Mesenchymal stem cell (in vitro differentiated cells and primary cell): ENCODE data around the gene ELMOD1. TPM values are rescaled to one million over a fixed set of nuclear protein-coding genes. Genes with fewer than 3 reads are reported as not detected.

Experiments
- DNase-seq: peaks from one replicate; pipeline ENCODE4 v3.0.0-alpha.2; 2013
- H2AFZ ChIP-seq: one replicate; pipeline ENCODE4 v1.6.1; 2013; ENCODE audit warnings: low read depth, mild to moderate bottlenecking, control low read depth, inconsistent platforms, low read length, moderate library complexity
- H2AK5ac ChIP-seq: 2 replicates; pipeline ENCODE4 v1.6.1; 2013; ENCODE audit warnings: low read length, moderate library complexity, mild to moderate bottlenecking, inconsistent platforms; ENCODE audit not compliant: severe bottlenecking
- H2BK120ac ChIP-seq: one replicate; pipeline ENCODE4 v1.6.1; 2013; ENCODE audit warnings: low read depth, mild to moderate bottlenecking, inconsistent platforms, low read length, moderate library complexity
- H2BK12ac ChIP-seq, 2 experiments: one replicate each; pipeline ENCODE4 v1.6.1; 2013; ENCODE audit warnings: inconsistent platforms in 2 of 2, low read length in 2 of 2, mild to moderate bottlenecking in 2 of 2, moderate library complexity in 2 of 2, control low read depth in 1 of 2
- H2BK15ac ChIP-seq: one replicate; pipeline ENCODE4 v1.6.1; 2013; ENCODE audit warnings: mild to moderate bottlenecking, low read depth, inconsistent platforms; ENCODE audit not compliant: poor library complexity, severe bottlenecking
- H2BK5ac ChIP-seq: 2 replicates; pipeline ENCODE4 v1.6.1; 2013; ENCODE audit warnings: low read depth, mild to moderate bottlenecking, low read length, control low read depth, inconsistent platforms; ENCODE audit not compliant: poor library complexity, severe bottlenecking
- H3K14ac ChIP-seq, 2 experiments: one replicate each; pipeline ENCODE4 v1.6.1; 2013; ENCODE audit warnings: inconsistent platforms in 2 of 2, low read length in 2 of 2, control low read depth in 1 of 2, mild to moderate bottlenecking in 1 of 2, moderate library complexity in 1 of 2
- H3K18ac ChIP-seq, 2 experiments: one replicate each; pipeline ENCODE4 v1.6.1; 2013; ENCODE audit warnings: inconsistent platforms in 2 of 2, low read length in 2 of 2, control low read depth in 1 of 2, low read depth in 1 of 2, mild to moderate bottlenecking in 1 of 2
- H3K23ac ChIP-seq, 2 experiments: one replicate each; pipeline ENCODE4 v1.6.1; 2013; ENCODE audit warnings: inconsistent platforms in 2 of 2, low read length in 2 of 2, mild to moderate bottlenecking in 2 of 2, moderate library complexity in 2 of 2, control low read depth in 1 of 2
- H3K27ac ChIP-seq: 2 replicates; pipeline ENCODE4 v1.5.1; 2013; ENCODE audit warnings: mild to moderate bottlenecking, moderate library complexity, low read length, control low read depth, inconsistent platforms; ENCODE audit not compliant: poor library complexity, severe bottlenecking
- H3K27me3 ChIP-seq, 2 experiments: 2 replicates each; pipeline versions ENCODE4 v1.6.1 to v1.7.0; 2013; ENCODE audit warnings: low read length in 2 of 2, mild to moderate bottlenecking in 2 of 2, moderate library complexity in 2 of 2, control low read depth in 1 of 2, inconsistent platforms in 1 of 2; ENCODE audit not compliant: control insufficient read depth in 1 of 2, insufficient read depth in 1 of 2
- H3K36me3 ChIP-seq, 2 experiments: 2 replicates each; pipeline versions ENCODE4 v1.6.1 to v1.7.0; 2013; ENCODE audit warnings: low read length in 2 of 2, control low read depth in 1 of 2, inconsistent platforms in 1 of 2, low read depth in 1 of 2, mild to moderate bottlenecking in 1 of 2; ENCODE audit not compliant: insufficient read depth in 2 of 2, control insufficient read depth in 1 of 2
- H3K4ac ChIP-seq, 2 experiments: one replicate each; pipeline ENCODE4 v1.6.1; 2013; ENCODE audit warnings: inconsistent platforms in 2 of 2, low read length in 2 of 2, mild to moderate bottlenecking in 2 of 2, moderate library complexity in 2 of 2, control low read depth in 1 of 2, low read depth in 1 of 2
- H3K4me1 ChIP-seq: 2 replicates; pipeline ENCODE4 v1.6.1; 2013; ENCODE audit warnings: low read depth, low read length, control low read depth; ENCODE audit not compliant: control insufficient read depth, insufficient read depth
- H3K4me2 ChIP-seq: 2 replicates; pipeline ENCODE4 v1.6.1; 2013; ENCODE audit warnings: low read length, mild to moderate bottlenecking, inconsistent platforms; ENCODE audit not compliant: poor library complexity, severe bottlenecking
- H3K4me3 ChIP-seq, 2 experiments: 2 replicates each; pipeline versions ENCODE4 v1.5.1 to v1.7.0; 2013; ENCODE audit warnings: low read length in 2 of 2, mild to moderate bottlenecking in 2 of 2, control low read depth in 1 of 2, low read depth in 1 of 2; ENCODE audit not compliant: insufficient read depth in 1 of 2
- H3K79me1 ChIP-seq: replicated peaks from 2 replicates; pipeline ENCODE4 v1.6.1; 2013; ENCODE audit warnings: mild to moderate bottlenecking, control low read depth, low read length, inconsistent platforms; ENCODE audit not compliant: poor library complexity, severe bottlenecking
- H3K9ac ChIP-seq: 2 replicates; pipeline ENCODE4 v1.7.0; 2013; ENCODE audit warnings: mild to moderate bottlenecking, low read length, moderate library complexity
- H3K9me3 ChIP-seq: 2 replicates; pipeline ENCODE4 v1.7.0; 2013; ENCODE audit warnings: mild to moderate bottlenecking, low read length; ENCODE audit not compliant: control insufficient read depth
- H4K8ac ChIP-seq: one replicate; pipeline ENCODE4 v1.6.1; 2013; ENCODE audit warnings: inconsistent platforms, mild to moderate bottlenecking, low read length, moderate library complexity
- H4K91ac ChIP-seq: one replicate; pipeline ENCODE4 v1.6.1; 2013; ENCODE audit warnings: mild to moderate bottlenecking, low read length, inconsistent platforms
- WGBS: methylation state at CpG from one replicate; pipeline ENCODE4 v1.1.7; 2013; ENCODE audit warnings: mixed read lengths; 5-methylcytosine and 5-hydroxymethylcytosine counted together
- polyA plus RNA-seq, 2 experiments: library from polyadenylated mRNA; stranded (reverse); fragments of 200-250 nt; gene quantifications; one replicate each; pipeline ENCODE4 v1.2.3, GENCODE V29; 2013

The ELMOD1 gene
- 0.08 TPM for polyA plus RNA-seq (2013, experiment 1 of 2)
- polyA plus RNA-seq (2013, experiment 2 of 2) = 0.11 TPM

- Histone ChIP-seq H2BK120ac (no peak within 1 kb of the TSS), H2AK5ac (no peak within 1 kb of the TSS), H3K4me1 (peaks cover 17% of the 10 kb centered on the region), H2BK5ac (no peak within 1 kb of the TSS), H3K36me3 (no peaks in the 10 kb centered on the region), H3K4me2 (peak within 1 kb of the TSS; percentile 67), H3K9ac (peak within 1 kb of the TSS; percentile 73), H4K8ac (peak within 1 kb of the TSS; percentile 48), H3K23ac (no peak within 1 kb of the TSS), H3K18ac (no peak within 1 kb of the TSS), H2AFZ (peak within 1 kb of the TSS; percentile 49), H3K4ac (no peak within 1 kb of the TSS), H4K91ac (no peak within 1 kb of the TSS), H3K27me3 (peaks cover 51 to 81% of the 10 kb centered on the region in 2 experiments), H3K14ac (peak within 1 kb of the TSS in 1 of 2 experiments; percentile 61), H3K27ac (no peak within 1 kb of the TSS), H3K9me3 (no peaks in the 10 kb centered on the region), H2BK15ac (peak within 1 kb of the TSS; percentile 61), H3K4me3 (peak within 1 kb of the TSS; percentile 56 to 87), H3K79me1 (no peaks in the 10 kb centered on the region), H2BK12ac (no peak within 1 kb of the TSS)
- WGBS = under 1% methylated on average over 71 of the region's 74 CpGs
- peak; percentile 62 for DNase-seq
Measured at GRCh38 chr11:107590460-107591377, at the start of gene ELMOD1. ELMOD1 (plus strand) TSS chr11:107591147; CDS start chr11:107618190, 27,043 bp downstream.

- no peak overlapping the region for H4K91ac ChIP-seq
- no peak overlapping the region for H2BK15ac ChIP-seq
- H2BK5ac ChIP-seq = no peak overlapping the region
- no peak overlapping the region for H3K4me2 ChIP-seq
- H3K9ac ChIP-seq = no peak overlapping the region
- no peak overlapping the region for H3K27ac ChIP-seq
- no peak overlapping the region for H3K4ac ChIP-seq
- H3K4me1 ChIP-seq = no peaks in the 10 kb centered on the region
- H3K23ac ChIP-seq = no peak overlapping the region
- H3K18ac ChIP-seq = no peak overlapping the region
- no peak overlapping the region for H4K8ac ChIP-seq
- no peaks in the 10 kb centered on the region for H3K27me3 ChIP-seq
- H3K14ac ChIP-seq = no peak overlapping the region
- H2BK12ac ChIP-seq = no peak overlapping the region
- no peaks in the 10 kb centered on the region for H3K79me1 ChIP-seq
- H3K36me3 ChIP-seq = peaks cover 5 to 18% of the 10 kb centered on the region in 2 experiments
- H3K4me3 ChIP-seq = no peak overlapping the region
- peak; percentile 28 for DNase-seq
- no peaks in the 10 kb centered on the region for H3K9me3 ChIP-seq
- H2AFZ ChIP-seq = no peak overlapping the region
- no peak overlapping the region for H2BK120ac ChIP-seq
- no CpG with 5 or more reads among the region's 1 CpG for WGBS
- no peak overlapping the region for H2AK5ac ChIP-seq
Measured at GRCh38 chr11:107545101-107545514, 45.8 kb upstream of the ELMOD1 start.

- H3K4me2 ChIP-seq = no peak overlapping the region
- H3K23ac ChIP-seq = no peak overlapping the region
Measured at GRCh38 chr11:107547961-107548360, 43.0 kb upstream of the ELMOD1 start.

GRCh38 chr11:107549253-107549953, 41.5 kb upstream of the ELMOD1 start:
- no peak overlapping the region for H2BK15ac ChIP-seq
- no peak overlapping the region for H2BK120ac ChIP-seq
- H3K23ac ChIP-seq = no peak overlapping the region
- H3K4me1 ChIP-seq = no peaks in the 10 kb centered on the region
- peaks cover 2 to 43% of the 10 kb centered on the region in 2 experiments for H3K36me3 ChIP-seq
- H2BK5ac ChIP-seq = no peak overlapping the region
- no peak overlapping the region for H2AK5ac ChIP-seq
- H3K4ac ChIP-seq = no peak overlapping the region
- peak overlapping the region; percentile 12 for H3K9ac ChIP-seq
- no peak overlapping the region for H2BK12ac ChIP-seq
- no peak overlapping the region for H4K91ac ChIP-seq
- no peak overlapping the region for H3K27ac ChIP-seq
- no peaks in the 10 kb centered on the region for H3K27me3 ChIP-seq
- H3K9me3 ChIP-seq = no peaks in the 10 kb centered on the region
- peak; percentile 51 for DNase-seq
- 89% methylated on average over 6 of the region's 6 CpGs for WGBS
- H3K4me3 ChIP-seq = no peak overlapping the region
- no peaks in the 10 kb centered on the region for H3K79me1 ChIP-seq
- H2AFZ ChIP-seq = no peak overlapping the region
- no peak overlapping the region for H3K4me2 ChIP-seq
- H3K18ac ChIP-seq = no peak overlapping the region
- H3K14ac ChIP-seq = no peak overlapping the region
- no peak overlapping the region for H4K8ac ChIP-seq

More at GRCh38 chr11:107547961-107548360, 43.0 kb upstream of the ELMOD1 start:
- no peak overlapping the region for H3K4me3 ChIP-seq
- H2AFZ ChIP-seq = no peak overlapping the region
- no peak overlapping the region for H2BK12ac ChIP-seq
- peaks cover 2 to 32% of the 10 kb centered on the region in 2 experiments for H3K36me3 ChIP-seq
- WGBS = 100% methylated on average over 3 of the region's 4 CpGs
- H3K14ac ChIP-seq = no peak overlapping the region
- H3K18ac ChIP-seq = no peak overlapping the region
- no peak overlapping the region for H4K8ac ChIP-seq
- H2AK5ac ChIP-seq = no peak overlapping the region
- no peak overlapping the region for H2BK15ac ChIP-seq
- no peaks in the 10 kb centered on the region for H3K27me3 ChIP-seq
- no peak for DNase-seq
- H2BK5ac ChIP-seq = no peak overlapping the region
- no peak overlapping the region for H4K91ac ChIP-seq
- H2BK120ac ChIP-seq = no peak overlapping the region
- no peaks in the 10 kb centered on the region for H3K79me1 ChIP-seq
- H3K4ac ChIP-seq = no peak overlapping the region
- no peak overlapping the region for H3K27ac ChIP-seq
- no peak overlapping the region for H3K9ac ChIP-seq
- H3K4me1 ChIP-seq = no peaks in the 10 kb centered on the region
- no peaks in the 10 kb centered on the region for H3K9me3 ChIP-seq
